HEK293 (cell line): ENCODE data around the gene RARRES2.

ENCODE experiments used
- CTCF ChIA-PET: fragments of 350-600 bp; formaldehyde crosslinking; extraction: SDS; loops from one replicate; lab custom pipeline; 2021; ENCODE audit warnings: antibody characterized with exemption; lab: Yijun Ruan, JAX
- POLR2A ChIA-PET: fragments of 300-600 bp; formaldehyde crosslinking; extraction: SDS; loops from one replicate; lab custom pipeline; 2020; ENCODE audit warnings: antibody characterized with exemption, inconsistent platforms; lab: Yijun Ruan, JAX
- H3K27ac ChIP-seq: fragments of 200-500 bp; sonication (Bioruptor generic); 2 replicates; pipeline ENCODE4 v1.5.1; 2014; ENCODE audit warnings: low read depth, low read length, control low read depth, inconsistent platforms; ENCODE audit errors: extremely low read depth
- H3K36me3 ChIP-seq, 2 experiments: fragments of 200-500 bp in 1 of 2; sonication (Bioruptor generic) in 1 of 2; 1 replicate in 1 of 2; 2 replicates in 1 of 2; pipeline ENCODE4 v1.5.1; 2014 to 2017; ENCODE audit warnings: inconsistent platforms in 2 of 2, low read length in 2 of 2; ENCODE audit not compliant: control insufficient read depth in 2 of 2, insufficient read depth in 1 of 2
- H3K4me1 ChIP-seq: fragments of 200-500 bp; sonication (Bioruptor generic); 2 replicates; pipeline ENCODE4 v1.5.1; 2014; ENCODE audit warnings: mild to moderate bottlenecking, low read length, inconsistent platforms; ENCODE audit not compliant: control insufficient read depth, insufficient read depth
- H3K4me3 ChIP-seq: 2 replicates; pipeline ENCODE4 v1.5.1; 2011; ENCODE audit warnings: low read depth, mild to moderate bottlenecking, control low read depth, low read length, moderate library complexity
- H3K9me3 ChIP-seq: fragments of 200-500 bp; sonication (Bioruptor generic); 2 replicates; pipeline ENCODE4 v1.5.1; 2014; ENCODE audit warnings: low read depth, low read length, inconsistent platforms; ENCODE audit not compliant: control insufficient read depth, insufficient read depth
- EGR2 ChIP-seq: fragments of 450-650 bp; formaldehyde crosslinking; IDR thresholded peaks from 2 replicates; pipeline ENCODE4 v1.5.1; 2016; ENCODE audit warnings: low read depth, missing biosample characterization, missing genetic modification characterization
- KLF10 ChIP-seq: fragments of 450-650 bp; IDR thresholded peaks from 2 replicates; pipeline ENCODE4 v1.5.1; 2018; ENCODE audit warnings: missing biosample characterization, mild to moderate bottlenecking, missing genetic modification characterization
- SCRT1 ChIP-seq: fragments of 450-650 bp; formaldehyde crosslinking; IDR thresholded peaks from 2 replicates; pipeline ENCODE4 v1.5.1; 2016; ENCODE audit warnings: missing biosample characterization, missing genetic modification characterization, borderline replicate concordance
- SETDB1 ChIP-seq: IDR thresholded peaks from one replicate; pipeline ENCODE4 v1.6.1; 2017; ENCODE audit warnings: mild to moderate bottlenecking, low read length, moderate library complexity, mixed read lengths; ENCODE audit not compliant: insufficient read length
- TRIM28 ChIP-seq: IDR thresholded peaks from 2 replicates; pipeline ENCODE4 v1.6.1; 2011; ENCODE audit warnings: low read length, control low read depth, borderline replicate concordance
- ZBTB48 ChIP-seq: fragments of 450-650 bp; formaldehyde crosslinking; IDR thresholded peaks from 2 replicates; pipeline ENCODE4 v1.5.1; 2016; ENCODE audit warnings: missing biosample characterization, missing genetic modification characterization
- ZEB2 ChIP-seq: fragments of 450-650 bp; formaldehyde crosslinking; IDR thresholded peaks from 2 replicates; pipeline ENCODE4 v1.5.1; 2016; ENCODE audit warnings: missing biosample characterization, missing genetic modification characterization
- ZIC2 ChIP-seq: fragments of 450-650 bp; formaldehyde crosslinking; IDR thresholded peaks from 2 replicates; pipeline ENCODE4 v1.5.1; 2016; ENCODE audit warnings: missing biosample characterization, missing genetic modification characterization
- ZNF146 ChIP-seq: fragments of 450-650 bp; formaldehyde crosslinking; IDR thresholded peaks from 2 replicates; pipeline ENCODE4 v1.5.1; 2016; ENCODE audit warnings: missing biosample characterization, missing genetic modification characterization
- ZNF341 ChIP-seq: fragments of 450-650 bp; formaldehyde crosslinking; IDR thresholded peaks from 2 replicates; pipeline ENCODE4; 2016; ENCODE audit warnings: low read depth, missing biosample characterization, missing genetic modification characterization
- ZNF521 ChIP-seq: fragments of 450-650 bp; formaldehyde crosslinking; IDR thresholded peaks from 2 replicates; pipeline ENCODE4 v1.5.1; 2017; ENCODE audit warnings: missing biosample characterization, mild to moderate bottlenecking, missing genetic modification characterization
- ZNF645 ChIP-seq: fragments of 450-650 bp; formaldehyde crosslinking; IDR thresholded peaks from 2 replicates; pipeline ENCODE4; 2016; ENCODE audit warnings: missing biosample characterization, missing genetic modification characterization
- ZNF76 ChIP-seq: fragments of 450-650 bp; formaldehyde crosslinking; IDR thresholded peaks from 2 replicates; pipeline ENCODE4; 2016; ENCODE audit warnings: low read depth, missing biosample characterization, missing genetic modification characterization, borderline replicate concordance
- ZNF791 ChIP-seq: fragments of 450-650 bp; formaldehyde crosslinking; IDR thresholded peaks from 2 replicates; pipeline ENCODE4 v1.5.1; 2016; ENCODE audit warnings: missing biosample characterization, missing genetic modification characterization
- ZSCAN5A ChIP-seq: fragments of 450-650 bp; formaldehyde crosslinking; IDR thresholded peaks from 2 replicates; pipeline ENCODE4 v1.5.1; 2016; ENCODE audit warnings: missing biosample characterization, missing genetic modification characterization

Gene RARRES2

GRCh38 chr7:150344299-150344698 is 2.9 kb upstream of the RARRES2 start:
- Histone ChIP-seq H3K36me3 (no peaks in the 10 kb centered on the region), H3K27ac (no peak overlapping the region)
- TF ChIP-seq SCRT1 (tag by site-specific recombination) (no peak), SETDB1 (peak; percentile 79)
- TF ChIP-seq, all 188 proteins: peak for 1
- ChIA-PET CTCF (interaction anchor here (1.6 kb wide), 1 partner anchor 14 kb away, joined by 5 read pairs; no protein-coding TSS in a partner anchor), POLR2A (no interaction called here)
- Histone ChIP-seq H3K4me3 (no peak overlapping the region), H3K9me3 (no peaks in the 10 kb centered on the region), H3K4me1 (no peaks in the 10 kb centered on the region)

- Histone ChIP-seq H3K36me3 (peaks cover 0 to 4% of the 10 kb centered on the region in 2 experiments; a peak in 1 of 3 replicates), H3K4me1 (no peaks in the 10 kb centered on the region), H3K4me3 (no peak overlapping the region), H3K27ac (no peak overlapping the region), H3K9me3 (no peaks in the 10 kb centered on the region)
- CTCF ChIA-PET = interaction anchor here (1.6 kb wide), 1 partner anchor 13 kb away, joined by 5 read pairs; no protein-coding TSS in a partner anchor
- POLR2A ChIA-PET = no interaction called here
- no peak for TF ChIP-seq ZNF645 (tag by site-specific recombination)
These were observed 1.8 kb upstream of the RARRES2 start for GRCh38 chr7:150343225-150343624.

- TF ChIP-seq SCRT1 (tag by site-specific recombination) (no peak), KLF10 (tag by site-specific recombination) (no peak), ZNF645 (tag by site-specific recombination) (no peak)
- H3K27ac ChIP-seq = no peak overlapping the region
- no peaks in the 10 kb centered on the region for H3K9me3 ChIP-seq
- ChIA-PET CTCF (no interaction called here), POLR2A (no interaction called here)
- peaks cover 0 to 16% of the 10 kb centered on the region in 2 experiments; a peak in 1 of 3 replicates for H3K36me3 ChIP-seq
- no peak overlapping the region for H3K4me3 ChIP-seq
- H3K4me1 ChIP-seq = no peaks in the 10 kb centered on the region
These were observed 636 bp upstream of the RARRES2 start for GRCh38 chr7:150342121-150342408.

GRCh38 chr7:150340875-150341262 is 560 bp downstream of the RARRES2 start:
- ChIA-PET POLR2A (no interaction called here), CTCF (no interaction called here)
- Histone ChIP-seq H3K9me3 (no peaks in the 10 kb centered on the region), H3K4me1 (no peaks in the 10 kb centered on the region), H3K4me3 (no peak overlapping the region), H3K27ac (no peak overlapping the region), H3K36me3 (peaks cover 0 to 28% of the 10 kb centered on the region in 2 experiments; a peak in 1 of 3 replicates)
- no peak for TF ChIP-seq ZSCAN5A
- TF ChIP-seq ZBTB48 = no peak
- TF ChIP-seq TRIM28 = no peak
- TF ChIP-seq ZNF341 (tag by site-specific recombination) = no peak
- TF ChIP-seq ZIC2 (tag by site-specific recombination) = no peak
- no peak for TF ChIP-seq ZNF521 (tag by site-specific recombination)
- no peak for TF ChIP-seq ZEB2 (tag by site-specific recombination)
- no peak for TF ChIP-seq EGR2 (tag by site-specific recombination)
- no peak for TF ChIP-seq ZNF791 (tag by site-specific recombination)
- no peak for TF ChIP-seq ZNF76 (tag by site-specific recombination)
- TF ChIP-seq ZNF146 = no peak
- no peak for TF ChIP-seq ZNF645 (tag by site-specific recombination)
